HS-5 (cell line): ENCODE measurements around the gene UTP4.

Experiments
- DNase-seq: peaks from one replicate; pipeline ENCODE4 v3.0.0-alpha.2; 2012; ENCODE audit warnings: low read depth

UTP4 gene

GRCh38 chr16:69176033-69176800 is 43.8 kb downstream of the UTP4 start:
- DNase-seq, result no peak

- DNase-seq, result no peak
Measured at GRCh38 chr16:69179328-69180010, 47.0 kb downstream of the UTP4 start.

- DNase-seq, result no peak
Measured at GRCh38 chr16:69180011-69180338, 47.5 kb downstream of the UTP4 start.

GRCh38 chr16:69182730-69183416 is 50.4 kb downstream of the UTP4 start:
- no peak for DNase-seq

- DNase-seq, result no peak
Measured at GRCh38 chr16:69186642-69187445, 54.4 kb downstream of the UTP4 start, which contains the start of gene SNTB2. TSS of gene SNTB2 (plus strand) at chr16:69187164. CDS start at chr16:69187167, 3 bp downstream.

- DNase-seq, result no peak
Measured at GRCh38 chr16:69187446-69188235, 55.2 kb downstream of the UTP4 start.

- no peak for DNase-seq
Measured at GRCh38 chr16:69188236-69188549, 55.7 kb downstream of the UTP4 start.

GRCh38 chr16:69188716-69189115 is 56.3 kb downstream of the UTP4 start:
- DNase-seq, result no peak

GRCh38 chr16:69190046-69190588 is 57.7 kb downstream of the UTP4 start:
- no peak for DNase-seq

- DNase-seq, result no peak
Measured at GRCh38 chr16:69190598-69190997, 58.1 kb downstream of the UTP4 start.

- no peak for DNase-seq
Measured at GRCh38 chr16:69191136-69191535, 58.7 kb downstream of the UTP4 start.

- DNase-seq, result no peak
Measured at GRCh38 chr16:69193855-69194254, 61.4 kb downstream of the UTP4 start.

- no peak for DNase-seq
Measured at GRCh38 chr16:69194488-69194887, 62.0 kb downstream of the UTP4 start.

- no peak for DNase-seq
Measured at GRCh38 chr16:69195369-69196029, 63.0 kb downstream of the UTP4 start.

- DNase-seq, result no peak
Measured at GRCh38 chr16:69197573-69197972, 65.1 kb downstream of the UTP4 start.

- no peak for DNase-seq
Measured at GRCh38 chr16:69199382-69199781, 66.9 kb downstream of the UTP4 start.

- DNase-seq, result no peak
Measured at GRCh38 chr16:69201291-69201690, 68.8 kb downstream of the UTP4 start.

- DNase-seq, result no peak
Measured at GRCh38 chr16:69201787-69202186, 69.3 kb downstream of the UTP4 start.

- no peak for DNase-seq
Measured at GRCh38 chr16:69204172-69204571, 71.7 kb downstream of the UTP4 start.

GRCh38 chr16:69209735-69210134 is 77.3 kb downstream of the UTP4 start:
- DNase-seq, result no peak

- DNase-seq, result peak; percentile 53
Measured at GRCh38 chr16:69217433-69217832, 85.0 kb downstream of the UTP4 start.
